Breast epithelium (tissue), 4 donors: Measurements from ENCODE around the gene BUB1. TPM values are rescaled to one million over a fixed set of nuclear protein-coding genes. Genes with fewer than 3 reads are reported as not detected.

Source experiments
- DNase-seq, 2 donors: peaks; one replicate each; pipeline ENCODE4 v3.0.0-alpha.2; 2019; ENCODE audit warnings: low spot score in 2 of 2
- H3K27ac ChIP-seq, 2 donors: fragments of 200-600 bp; sonication (generic) in 1 of 2; one replicate each; pipeline ENCODE4 v1.5.1; 2016 to 2019; ENCODE audit warnings: mild to moderate bottlenecking in 1 of 2
- H3K27me3 ChIP-seq, 2 donors: fragments of 200-600 bp; sonication (generic) in 1 of 2; one replicate each; pipeline versions ENCODE4 v1.5.1 to v1.6.0; 2017 to 2019; ENCODE audit warnings: control low read depth in 1 of 2, mild to moderate bottlenecking in 1 of 2
- H3K36me3 ChIP-seq: fragments of 200-600 bp; one replicate; pipeline ENCODE4 v1.5.1; 2019
- H3K4me1 ChIP-seq, 2 donors: fragments of 200-600 bp; sonication (generic); one replicate each; pipeline ENCODE4 v1.5.1; 2016 to 2019; ENCODE audit warnings: control low read depth in 1 of 2
- H3K4me3 ChIP-seq, 3 donors: fragments of 200-600 bp; sonication (generic); 1 replicate in 2 of 3; 2 replicates in 1 of 3; pipeline ENCODE4 v1.5.1; 2016 to 2019; ENCODE audit warnings: mild to moderate bottlenecking in 3 of 3, moderate library complexity in 2 of 3
- H3K9me3 ChIP-seq, 2 donors: fragments of 200-600 bp; sonication (generic) in 1 of 2; one replicate each; pipeline ENCODE4 v1.5.1; 2016 to 2019; ENCODE audit warnings: control low read depth in 1 of 2
- CTCF ChIP-seq, 3 donors: fragments of 450-650 bp; IDR thresholded peaks; one replicate each; pipeline ENCODE4 v1.5.1; 2016 to 2017; ENCODE audit warnings: antibody characterized with exemption in 3 of 3, mild to moderate bottlenecking in 3 of 3, moderate library complexity in 3 of 3
- POLR2A ChIP-seq: fragments of 450-650 bp; IDR thresholded peaks from one replicate; pipeline ENCODE4 v1.6.1; 2016; ENCODE audit warnings: antibody characterized with exemption, mild to moderate bottlenecking, moderate library complexity
- POLR2AphosphoS5 ChIP-seq, 3 donors: sonication (generic); formaldehyde crosslinking; IDR thresholded peaks; one replicate each; pipeline ENCODE4 v1.6.1; 2017; ENCODE audit warnings: antibody characterized with exemption in 3 of 3
- intact Hi-C: fragments of 100-400 bp; cut with DNase I; formaldehyde crosslinking; loops from one replicate; pipeline ENCODE4 v1.15.1; 2023; ENCODE audit warnings: low total_unique reads
- total RNA-seq, 3 donors: library from RNA; depleted of rRNA; stranded (reverse); fragments of >200 nt; gene quantifications; one replicate each; pipeline ENCODE4 v1.1.0, GENCODE V29; 2016

Gene BUB1
- total RNA-seq, 3 donors from 2014 or later, result 0.66 to 2.5 (median 2.2) TPM

GRCh38 chr2:110655701-110656100, 22.2 kb downstream of the BUB1 start:
- no peak for TF ChIP-seq CTCF (IDR thresholded peaks at IDR 0.05)
- Histone ChIP-seq H3K27ac (no peak overlapping the region), H3K4me3 (no peak overlapping the region), H3K9me3 (no peaks in the 10 kb centered on the region), H3K27me3 (no peaks in the 10 kb centered on the region), H3K4me1 (no peaks in the 10 kb centered on the region), H3K36me3 (no peaks in the 10 kb centered on the region)
- no peak for DNase-seq
- intact Hi-C loops, result no loop called here

- no peak overlapping the region for H3K4me3 ChIP-seq
- TF ChIP-seq POLR2AphosphoS5 (IDR thresholded peaks at IDR 0.05), result no peak
- no peak for TF ChIP-seq POLR2A
- TF ChIP-seq CTCF (IDR thresholded peaks at IDR 0.05), result no peak
- H3K9me3 ChIP-seq, result no peaks in the 10 kb centered on the region
- no peaks in the 10 kb centered on the region for H3K36me3 ChIP-seq
- no peak for DNase-seq
- H3K27me3 ChIP-seq, result no peaks in the 10 kb centered on the region
- intact Hi-C loops, result no loop called here
- H3K4me1 ChIP-seq, result no peaks in the 10 kb centered on the region
- no peak overlapping the region for H3K27ac ChIP-seq
These were observed 24.0 kb downstream of the BUB1 start for GRCh38 chr2:110653861-110654260.

- DNase-seq, result no peak
- Histone ChIP-seq H3K27me3 (no peaks in the 10 kb centered on the region), H3K27ac (no peak overlapping the region), H3K9me3 (no peaks in the 10 kb centered on the region), H3K4me1 (no peaks in the 10 kb centered on the region), H3K4me3 (no peak overlapping the region), H3K36me3 (no peaks in the 10 kb centered on the region)
- intact Hi-C loops, result no loop called here
- TF ChIP-seq CTCF (IDR thresholded peaks at IDR 0.05) (no peak), POLR2A (no peak), POLR2AphosphoS5 (IDR thresholded peaks at IDR 0.05) (no peak)
These were observed 27.5 kb downstream of the BUB1 start for GRCh38 chr2:110650346-110650745.

- H3K4me1 ChIP-seq, result no peaks in the 10 kb centered on the region
- no peak overlapping the region for H3K27ac ChIP-seq
- no peak overlapping the region for H3K4me3 ChIP-seq
- H3K27me3 ChIP-seq, result no peaks in the 10 kb centered on the region
- DNase-seq, result no peak
- H3K36me3 ChIP-seq, result no peaks in the 10 kb centered on the region
- no peak for TF ChIP-seq POLR2AphosphoS5 (IDR thresholded peaks at IDR 0.05)
- no peak for TF ChIP-seq POLR2A
- TF ChIP-seq CTCF (IDR thresholded peaks at IDR 0.05), result no peak
- no peaks in the 10 kb centered on the region for H3K9me3 ChIP-seq
- intact Hi-C loops, result no loop called here
These were observed 30.1 kb downstream of the BUB1 start for GRCh38 chr2:110647777-110648176.

- Histone ChIP-seq H3K4me3 (no peak overlapping the region), H3K27ac (no peak overlapping the region), H3K36me3 (no peaks in the 10 kb centered on the region), H3K9me3 (no peaks in the 10 kb centered on the region), H3K4me1 (no peaks in the 10 kb centered on the region), H3K27me3 (no peaks in the 10 kb centered on the region)
- intact Hi-C loops, result no loop called here
- TF ChIP-seq POLR2AphosphoS5 (IDR thresholded peaks at IDR 0.05) (no peak), CTCF (IDR thresholded peaks at IDR 0.05) (no peak), POLR2A (no peak)
- no peak for DNase-seq
These were observed 32.2 kb downstream of the BUB1 start for GRCh38 chr2:110645616-110646015.
